Measurements from ENCODE around the gene KCNH8. TPM values are rescaled to one million over a fixed set of nuclear protein-coding genes. Genes with fewer than 3 reads are reported as not detected.
"Not testable (repeated sequence)": the region's sequence is repeated elsewhere in the genome, so short reads cannot be mapped to it uniquely, and the experiment has no call there.

KCNH8 gene
- total RNA-seq, 4 donors from 2014 or later: 0.29 to 1.0 (median 0.42) TPM

- no peaks in the 10 kb centered on the region for H3K4me1 ChIP-seq
- DNase-seq: no peak
- TF ChIP-seq POLR2A (IDR thresholded peaks at IDR 0.05): no peak
- TF ChIP-seq, protein P1, sequence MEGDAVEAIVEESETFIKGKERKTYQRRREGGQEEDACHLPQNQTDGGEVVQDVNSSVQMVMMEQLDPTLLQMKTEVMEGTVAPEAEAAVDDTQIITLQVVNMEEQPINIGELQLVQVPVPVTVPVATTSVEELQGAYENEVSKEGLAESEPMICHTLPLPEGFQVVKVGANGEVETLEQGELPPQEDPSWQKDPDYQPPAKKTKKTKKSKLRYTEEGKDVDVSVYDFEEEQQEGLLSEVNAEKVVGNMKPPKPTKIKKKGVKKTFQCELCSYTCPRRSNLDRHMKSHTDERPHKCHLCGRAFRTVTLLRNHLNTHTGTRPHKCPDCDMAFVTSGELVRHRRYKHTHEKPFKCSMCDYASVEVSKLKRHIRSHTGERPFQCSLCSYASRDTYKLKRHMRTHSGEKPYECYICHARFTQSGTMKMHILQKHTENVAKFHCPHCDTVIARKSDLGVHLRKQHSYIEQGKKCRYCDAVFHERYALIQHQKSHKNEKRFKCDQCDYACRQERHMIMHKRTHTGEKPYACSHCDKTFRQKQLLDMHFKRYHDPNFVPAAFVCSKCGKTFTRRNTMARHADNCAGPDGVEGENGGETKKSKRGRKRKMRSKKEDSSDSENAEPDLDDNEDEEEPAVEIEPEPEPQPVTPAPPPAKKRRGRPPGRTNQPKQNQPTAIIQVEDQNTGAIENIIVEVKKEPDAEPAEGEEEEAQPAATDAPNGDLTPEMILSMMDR (IDR thresholded peaks at IDR 0.05): no peak
- no peaks in the 10 kb centered on the region for H3K9me3 ChIP-seq
- no peak overlapping the region for H3K4me3 ChIP-seq (replicated peaks in 1 of 3)
- no peaks in the 10 kb centered on the region for H3K36me3 ChIP-seq
- no peak overlapping the region for H3K27ac ChIP-seq
- 59 to 64% methylated on average over 2 of the region's 2 CpGs for WGBS, 2 donors
- intact Hi-C loops (cut with DNase I): no loop called here
- H3K27me3 ChIP-seq: no peaks in the 10 kb centered on the region
Measured at GRCh38 chr3:19226479-19226878, 78.2 kb downstream of the KCNH8 start.

DNA sequence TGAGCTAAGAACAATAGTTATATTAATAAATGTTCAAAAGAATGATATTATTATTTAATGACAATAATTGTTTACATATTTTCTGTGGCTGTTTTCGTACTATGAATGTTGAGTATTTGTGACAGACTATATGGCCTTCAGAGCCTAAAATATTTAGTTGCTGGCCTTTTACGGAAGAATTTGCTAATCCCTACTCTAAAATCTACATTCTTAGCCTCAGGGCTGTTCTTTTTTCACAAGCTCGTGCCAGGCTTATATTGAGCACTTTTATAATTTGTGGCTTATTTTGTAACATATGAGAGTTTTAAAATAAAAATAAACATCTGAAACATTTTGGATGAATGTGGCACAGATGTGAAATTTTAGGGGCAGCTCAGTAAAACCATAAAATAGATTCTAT is 79.9 kb downstream of the KCNH8 start:
- Histone ChIP-seq H3K4me3 (replicated peaks in 1 of 3) (no peak overlapping the region), H3K36me3 (no peaks in the 10 kb centered on the region), H3K9me3 (no peaks in the 10 kb centered on the region), H3K27me3 (no peaks in the 10 kb centered on the region), H3K4me1 (no peaks in the 10 kb centered on the region), H3K27ac (no peak overlapping the region)
- WGBS, 2 donors: 87 to 90% methylated on average over 3 of the region's 3 CpGs
- DNase-seq: no peak
- no peak for TF ChIP-seq POLR2A (IDR thresholded peaks at IDR 0.05)
- TF ChIP-seq, protein P1 (IDR thresholded peaks at IDR 0.05): no peak
- intact Hi-C loops (cut with DNase I): no loop called here

GRCh38 chr3:19229086-19229485 is 80.8 kb downstream of the KCNH8 start:
- no peak overlapping the region for H3K27ac ChIP-seq
- H3K4me3 ChIP-seq (replicated peaks in 1 of 3): no peak overlapping the region
- 91 to 100% methylated on average over 1 of the region's 1 CpG for WGBS, 2 donors
- H3K36me3 ChIP-seq: no peaks in the 10 kb centered on the region
- TF ChIP-seq, protein P1 (IDR thresholded peaks at IDR 0.05): no peak
- TF ChIP-seq POLR2A (IDR thresholded peaks at IDR 0.05): no peak
- intact Hi-C loops (cut with DNase I): no loop called here
- H3K9me3 ChIP-seq: no peaks in the 10 kb centered on the region
- no peaks in the 10 kb centered on the region for H3K4me1 ChIP-seq
- DNase-seq: no peak
- H3K27me3 ChIP-seq: no peaks in the 10 kb centered on the region

GRCh38 chr3:19229881-19230280 is 81.6 kb downstream of the KCNH8 start:
- intact Hi-C loops (cut with DNase I); H3K4me3 ChIP-seq (replicated peaks in 1 of 3); H3K27me3 ChIP-seq; H3K4me1 ChIP-seq; H3K9me3 ChIP-seq; H3K27ac ChIP-seq; H3K36me3 ChIP-seq; DNase-seq: not testable (repeated sequence)
- WGBS, 2 donors: 86 to 90% methylated on average over 3 of the region's 3 CpGs

DNA sequence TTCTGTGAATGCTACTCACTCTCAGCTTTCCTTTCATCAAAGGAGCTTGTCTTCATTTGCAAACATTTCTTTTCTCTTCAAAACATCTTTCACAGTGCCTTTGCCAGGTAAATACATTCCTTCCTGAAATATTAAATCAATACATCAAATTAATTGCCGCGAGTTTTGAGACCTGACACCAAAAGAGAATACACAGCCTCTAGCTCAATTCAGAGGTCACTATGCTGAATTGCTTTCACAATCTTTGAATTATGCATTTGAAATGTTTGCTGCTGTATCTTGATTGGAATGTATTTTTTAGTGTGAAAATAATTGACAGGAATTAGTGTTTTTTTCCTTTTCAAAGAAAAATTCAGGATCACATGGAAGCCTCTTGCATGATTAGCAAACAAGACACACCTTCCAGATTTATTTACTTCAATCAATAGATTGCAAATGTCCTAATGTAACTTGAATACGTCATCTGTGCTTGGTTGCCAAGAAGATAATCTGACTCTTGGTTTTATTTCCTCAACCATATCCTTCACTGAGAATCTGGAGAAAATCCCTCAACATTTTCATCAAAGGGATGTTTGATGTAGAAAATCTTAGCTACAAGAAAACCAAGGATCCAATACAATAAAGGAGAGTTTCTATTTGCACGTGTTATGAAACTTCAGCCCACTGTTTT is 83.6 kb downstream of the KCNH8 start:
- no peak for TF ChIP-seq POLR2A (IDR thresholded peaks at IDR 0.05)
- TF ChIP-seq, protein P1 (IDR thresholded peaks at IDR 0.05): no peak
- Histone ChIP-seq H3K27ac (no peak overlapping the region), H3K9me3 (no peaks in the 10 kb centered on the region), H3K36me3 (no peaks in the 10 kb centered on the region), H3K4me1 (no peaks in the 10 kb centered on the region), H3K27me3 (no peaks in the 10 kb centered on the region), H3K4me3 (replicated peaks in 1 of 3) (no peak overlapping the region)
- no peak for DNase-seq
- intact Hi-C loops (cut with DNase I): no loop called here
- 88 to 91% methylated on average over 4 of the region's 4 CpGs for WGBS, 2 donors
